SK-MEL-5 (cell line): Measurements from ENCODE around the gene HNF1B. TPM values are rescaled to one million over a fixed set of nuclear protein-coding genes. Genes with fewer than 3 reads are reported as not detected.

Source experiments
- DNase-seq: peaks from one replicate; pipeline ENCODE4 v3.0.0-alpha.2; 2016; ENCODE audit warnings: low read depth, low spot score
- in situ Hi-C: cut with HindIII; loops from 2 replicates; pipeline ENCODE4 v1.10.0; 2016; ENCODE audit warnings: low sequenced_read_pairs, high pct_unique_total_duplicates, low pct_unique_long_range_greater_than_20kb
- total RNA-seq: library from RNA; depleted of rRNA; stranded (reverse); fragments of >200 nt; shearing (Covaris generic); gene quantifications from 2 replicates; pipeline ENCODE4 v1.2.3, GENCODE V29; 2014

Gene HNF1B
- total RNA-seq, 1 experiment from 2014 or later = not detected

GRCh38 chr17:37718324-37719048 lies 26.4 kb downstream of the HNF1B start:
- in situ Hi-C loops = no loop called here
- DNase-seq = no peak

GRCh38 chr17:37717627-37718323 lies 27.1 kb downstream of the HNF1B start:
- no peak for DNase-seq
- in situ Hi-C loops = no loop called here

GRCh38 chr17:37714897-37715296 lies 30.0 kb downstream of the HNF1B start:
- in situ Hi-C loops = no loop called here
- no peak for DNase-seq

GRCh38 chr17:37713624-37714023 lies 31.2 kb downstream of the HNF1B start:
- no peak for DNase-seq
- in situ Hi-C loops = no loop called here

GRCh38 chr17:37713028-37713431 lies 31.8 kb downstream of the HNF1B start:
- in situ Hi-C loops = no loop called here
- no peak for DNase-seq

GRCh38 chr17:37711113-37711512 lies 33.7 kb downstream of the HNF1B start:
- no peak for DNase-seq
- in situ Hi-C loops = no loop called here

- DNase-seq = peak; percentile 19
- in situ Hi-C loops = no loop called here
Observed at GRCh38 chr17:37710344-37710886, 34.4 kb downstream of the HNF1B start.

GRCh38 chr17:37708616-37709212 lies 36.1 kb downstream of the HNF1B start:
- DNase-seq = no peak
- in situ Hi-C loops = no loop called here

- DNase-seq = no peak
- in situ Hi-C loops = no loop called here
Observed at GRCh38 chr17:37708008-37708615, 36.7 kb downstream of the HNF1B start.

GRCh38 chr17:37706446-37706845 lies 38.4 kb downstream of the HNF1B start:
- in situ Hi-C loops = no loop called here
- DNase-seq = no peak

- DNase-seq = no peak
- in situ Hi-C loops = no loop called here
Observed at GRCh38 chr17:37702598-37702997, 42.3 kb downstream of the HNF1B start.

- peak; percentile 59 for DNase-seq
- in situ Hi-C loops = no loop called here
Observed at GRCh38 chr17:37701496-37701898, 43.4 kb downstream of the HNF1B start.

- in situ Hi-C loops = no loop called here
- no peak for DNase-seq
Observed at GRCh38 chr17:37700881-37701280, 44.0 kb downstream of the HNF1B start.

- no peak for DNase-seq
- in situ Hi-C loops = no loop called here
Observed at GRCh38 chr17:37699285-37699973, 45.4 kb downstream of the HNF1B start.

- DNase-seq = no peak
- in situ Hi-C loops = no loop called here
Observed at GRCh38 chr17:37698911-37699255, 46.0 kb downstream of the HNF1B start.

GRCh38 chr17:37698132-37698910 lies 46.5 kb downstream of the HNF1B start:
- no peak for DNase-seq
- in situ Hi-C loops = no loop called here

GRCh38 chr17:37697381-37697780 lies 47.5 kb downstream of the HNF1B start:
- DNase-seq = no peak
- in situ Hi-C loops = no loop called here
